Liver (tissue), 9 donors: ENCODE results near the gene CXCL14. TPM values are rescaled to one million over a fixed set of nuclear protein-coding genes. Genes with fewer than 3 reads are reported as not detected.
A peak's percentile ranks its signal among the peaks of the same experiment; 100 is the strongest.

Experiments
- DNase-seq: peaks from one replicate; pipeline ENCODE4 v3.0.0-alpha.2; 2017; ENCODE audit warnings: low spot score
- H3K27ac ChIP-seq, 2 donors: one replicate each; pipeline ENCODE4 v1.7.0; 2013; ENCODE audit warnings: inconsistent platforms in 2 of 2, low read length in 2 of 2, control low read depth in 1 of 2, low read depth in 1 of 2, mild to moderate bottlenecking in 1 of 2
- H3K27me3 ChIP-seq, 4 donors: one replicate each; pipeline versions ENCODE4 v1.6.1 to v1.7.0; 2013; ENCODE audit warnings: low read length in 3 of 4, inconsistent platforms in 1 of 4, mild to moderate bottlenecking in 1 of 4, moderate library complexity in 1 of 4; ENCODE audit not compliant: control insufficient read depth in 4 of 4, insufficient read depth in 4 of 4
- H3K36me3 ChIP-seq, 4 donors: one replicate each; pipeline versions ENCODE4 v1.6.1 to v1.7.0; 2013; ENCODE audit warnings: low read length in 3 of 4, mild to moderate bottlenecking in 3 of 4, low read depth in 1 of 4, moderate library complexity in 1 of 4; ENCODE audit not compliant: control insufficient read depth in 4 of 4, insufficient read depth in 3 of 4
- H3K4me1 ChIP-seq, 4 donors: one replicate each; pipeline versions ENCODE4 v1.6.1 to v1.7.0; 2013; ENCODE audit warnings: low read length in 3 of 4, mild to moderate bottlenecking in 3 of 4, moderate library complexity in 1 of 4; ENCODE audit not compliant: control insufficient read depth in 4 of 4, insufficient read depth in 4 of 4
- H3K4me3 ChIP-seq, 3 donors: one replicate each; pipeline versions ENCODE4 v1.6.1 to v1.7.0; 2013; ENCODE audit warnings: low read length in 3 of 3, control low read depth in 1 of 3, low read depth in 1 of 3, mild to moderate bottlenecking in 1 of 3
- H3K9ac ChIP-seq, 2 donors: one replicate each; pipeline ENCODE4 v1.7.0; 2013; ENCODE audit warnings: low read length in 2 of 2, mild to moderate bottlenecking in 2 of 2, moderate library complexity in 2 of 2, control low read depth in 1 of 2, low read depth in 1 of 2
- H3K9me3 ChIP-seq, 4 donors: one replicate each; pipeline versions ENCODE4 v1.6.1 to v1.7.0; 2013; ENCODE audit warnings: low read length in 3 of 4; ENCODE audit not compliant: control insufficient read depth in 4 of 4
- ATF3 ChIP-seq: IDR thresholded peaks from 2 replicates; pipeline ENCODE4 v1.6.1; 2016; ENCODE audit warnings: antibody characterized with exemption
- CTCF ChIP-seq: fragments of 150-350 bp; IDR thresholded peaks from 2 replicates; pipeline ENCODE4 v1.5.1; 2017; ENCODE audit warnings: improper control_type of control experiment, low read depth, low read length; ENCODE audit not compliant: missing input control
- FOXA1 ChIP-seq: IDR thresholded peaks from 2 replicates; pipeline ENCODE4 v1.6.1; 2016; ENCODE audit warnings: antibody characterized with exemption
- FOXA2 ChIP-seq: IDR thresholded peaks from 2 replicates; pipeline ENCODE4 v1.6.1; 2016; ENCODE audit warnings: antibody characterized with exemption
- HNF4A ChIP-seq, 2 donors: conservative IDR thresholded peaks; 2 replicates each; pipeline ENCODE4 v1.6.1; 2016; ENCODE audit warnings: antibody characterized with exemption in 2 of 2, mild to moderate bottlenecking in 2 of 2
- JUND ChIP-seq, 2 donors: IDR thresholded peaks; 2 replicates each; pipeline ENCODE4 v1.6.1; 2016; ENCODE audit warnings: antibody characterized with exemption in 2 of 2
- MAX ChIP-seq: IDR thresholded peaks from 2 replicates; pipeline ENCODE4 v1.6.1; 2016; ENCODE audit warnings: antibody characterized with exemption
- NR2F2 ChIP-seq: IDR thresholded peaks from 2 replicates; pipeline ENCODE4 v1.6.1; 2016; ENCODE audit warnings: antibody characterized with exemption
- RAD21 ChIP-seq, 2 donors: IDR thresholded peaks; 2 replicates each; pipeline ENCODE4 v1.6.1; 2016; ENCODE audit warnings: antibody characterized with exemption in 2 of 2, mild to moderate bottlenecking in 2 of 2
- REST ChIP-seq: IDR thresholded peaks from 2 replicates; pipeline ENCODE4 v1.6.1; 2016; ENCODE audit warnings: antibody characterized with exemption, mild to moderate bottlenecking
- RXRA ChIP-seq, 2 donors: IDR thresholded peaks; 2 replicates each; pipeline ENCODE4 v1.6.1; 2017 to 2018; ENCODE audit warnings: antibody characterized with exemption in 2 of 2, mild to moderate bottlenecking in 1 of 2
- SP1 ChIP-seq: IDR thresholded peaks from 2 replicates; pipeline ENCODE4 v1.6.1; 2018; ENCODE audit warnings: antibody characterized with exemption, mild to moderate bottlenecking
- TAF1 ChIP-seq: conservative IDR thresholded peaks from 2 replicates; pipeline ENCODE4 v1.6.1; 2016; ENCODE audit warnings: antibody characterized with exemption, mild to moderate bottlenecking
- WGBS: extraction: QIAGEN DNeasy Blood & Tissue Kit; methylation state at CpG from one replicate; pipeline ENCODE4 v1.1.7; 2013; 5-methylcytosine and 5-hydroxymethylcytosine counted together
- polyA plus RNA-seq, 2 donors: library from polyadenylated mRNA; stranded (reverse) in 1 of 2; unstranded in 1 of 2; fragments of 200-250 nt in 1 of 2; fragments of >200 nt in 1 of 2; fragmentation: Nextera tagmentation in 1 of 2; extraction: Ambion mirVana in 1 of 2; gene quantifications; one replicate each; pipeline versions ENCODE4 v1.2.1 to v1.2.3, GENCODE V29; 2013 to 2015
- total RNA-seq, 2 donors: library from RNA; depleted of rRNA; stranded (reverse); fragments of >200 nt; gene quantifications; one replicate each; pipeline ENCODE4 v1.2.3, GENCODE V29; 2014
- donor health status: healthy.
- donor health status: healthy.
- donor health status: healthy.
- donor health status: healthy.
- donor health status: healthy.

The CXCL14 gene
- total and polyA plus RNA-seq, 4 donors, result 2.7 to 13.7 (median 8.3) TPM

GRCh38 chr5:135594416-135594960, 15.7 kb upstream of the CXCL14 start:
- peaks cover 0 to 4% (median 0%) of the 10 kb centered on the region in 4 donors for H3K27me3 ChIP-seq
- no peaks in the 10 kb centered on the region for H3K36me3 ChIP-seq
- no peak overlapping the region for H3K27ac ChIP-seq
- TF ChIP-seq HNF4A (conservative IDR thresholded peaks at IDR 0.05) (no peak), RAD21 (IDR thresholded peaks at IDR 0.05) (no peak), TAF1 (no peak), FOXA1 (no peak), JUND (IDR thresholded peaks at IDR 0.05) (no peak), NR2F2 (no peak), CTCF (no peak), FOXA2 (no peak), ATF3 (no peak), RXRA (IDR thresholded peaks at IDR 0.05) (no peak), REST (no peak), SP1 (no peak), MAX (no peak)
- 90% methylated on average over 2 of the region's 2 CpGs for WGBS
- H3K9ac ChIP-seq, result no peak overlapping the region
- H3K4me1 ChIP-seq, result no peaks in the 10 kb centered on the region
- peak; percentile 13 for DNase-seq
- H3K4me3 ChIP-seq, result no peak overlapping the region
- no peaks in the 10 kb centered on the region for H3K9me3 ChIP-seq

GRCh38 chr5:135593886-135594285, 15.1 kb upstream of the CXCL14 start:
- no peaks in the 10 kb centered on the region for H3K4me1 ChIP-seq
- peaks cover 0 to 4% (median 0%) of the 10 kb centered on the region in 4 donors for H3K27me3 ChIP-seq
- no peak overlapping the region for H3K27ac ChIP-seq
- TF ChIP-seq HNF4A (conservative IDR thresholded peaks at IDR 0.05), result no peak
- TF ChIP-seq MAX, result no peak
- H3K36me3 ChIP-seq, result no peaks in the 10 kb centered on the region
- no peak overlapping the region for H3K4me3 ChIP-seq
- no peak for DNase-seq
- no peaks in the 10 kb centered on the region for H3K9me3 ChIP-seq
- no peak overlapping the region for H3K9ac ChIP-seq
- WGBS, result 68% methylated on average over 2 of the region's 2 CpGs
